Lower leg skin (tissue), 3 donors: ENCODE measurements around the gene ZNF407.

Experiments
- POLR2A ChIP-seq, 2 donors: fragments of 450-650 bp; IDR thresholded peaks; one replicate each; pipeline ENCODE4 v1.6.1; 2016 to 2017; ENCODE audit warnings: antibody characterized with exemption in 2 of 2, mild to moderate bottlenecking in 1 of 2, moderate library complexity in 1 of 2
- TF ChIP-seq, protein P1 (sequence below), 3 donors: fragments of 450-650 bp; IDR thresholded peaks; one replicate each; pipeline ENCODE4 v1.5.1; 2016; ENCODE audit warnings: antibody characterized with exemption in 3 of 3, mild to moderate bottlenecking in 3 of 3, moderate library complexity in 2 of 3

DNA sequence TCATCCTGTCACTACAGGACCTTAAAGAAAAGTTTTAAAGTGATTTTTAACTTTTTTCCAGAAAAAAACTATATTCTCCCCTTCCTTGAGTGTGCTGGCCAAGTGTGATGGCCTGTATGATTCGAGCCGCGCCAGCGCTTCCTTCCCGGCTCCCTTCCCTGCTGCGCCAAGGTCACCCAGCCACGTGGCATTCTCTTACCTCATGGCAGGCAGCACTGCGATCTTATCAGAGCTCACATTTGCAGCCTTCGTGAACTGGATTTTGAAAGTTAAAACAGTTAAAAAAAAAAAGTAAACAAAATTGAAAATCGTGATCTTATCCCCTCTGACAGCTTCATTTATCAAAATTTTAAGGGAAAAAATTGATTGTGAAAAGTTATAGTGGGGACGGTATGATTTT lies 331.4 kb downstream of the ZNF407 start:
- TF ChIP-seq, protein P1, sequence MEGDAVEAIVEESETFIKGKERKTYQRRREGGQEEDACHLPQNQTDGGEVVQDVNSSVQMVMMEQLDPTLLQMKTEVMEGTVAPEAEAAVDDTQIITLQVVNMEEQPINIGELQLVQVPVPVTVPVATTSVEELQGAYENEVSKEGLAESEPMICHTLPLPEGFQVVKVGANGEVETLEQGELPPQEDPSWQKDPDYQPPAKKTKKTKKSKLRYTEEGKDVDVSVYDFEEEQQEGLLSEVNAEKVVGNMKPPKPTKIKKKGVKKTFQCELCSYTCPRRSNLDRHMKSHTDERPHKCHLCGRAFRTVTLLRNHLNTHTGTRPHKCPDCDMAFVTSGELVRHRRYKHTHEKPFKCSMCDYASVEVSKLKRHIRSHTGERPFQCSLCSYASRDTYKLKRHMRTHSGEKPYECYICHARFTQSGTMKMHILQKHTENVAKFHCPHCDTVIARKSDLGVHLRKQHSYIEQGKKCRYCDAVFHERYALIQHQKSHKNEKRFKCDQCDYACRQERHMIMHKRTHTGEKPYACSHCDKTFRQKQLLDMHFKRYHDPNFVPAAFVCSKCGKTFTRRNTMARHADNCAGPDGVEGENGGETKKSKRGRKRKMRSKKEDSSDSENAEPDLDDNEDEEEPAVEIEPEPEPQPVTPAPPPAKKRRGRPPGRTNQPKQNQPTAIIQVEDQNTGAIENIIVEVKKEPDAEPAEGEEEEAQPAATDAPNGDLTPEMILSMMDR (IDR thresholded peaks at IDR 0.05) = no peak
- no peak for TF ChIP-seq POLR2A (IDR thresholded peaks at IDR 0.05)
